Activated CD8-positive, alpha-beta memory T cell treated with anti-CD3 and anti-CD28 coated beads for 1 hour (primary cell): ENCODE data around the gene AIFM3.
"Not testable (repeated sequence)": the region's sequence is repeated elsewhere in the genome, so short reads cannot be mapped to it uniquely, and the experiment has no call there.

Experiments
- DNase-seq, 2 donors: peaks; one replicate each; pipeline ENCODE4 v3.0.0-alpha.2; 2020; ENCODE audit warnings: low read depth in 1 of 2; ENCODE audit errors: extremely low read depth in 1 of 2

Gene AIFM3

GRCh38 chr22:20940186-20940651 lies 26.8 kb upstream of the AIFM3 start:
- no peak for DNase-seq

- DNase-seq: no peak
Measured at GRCh38 chr22:20940904-20941385, 26.1 kb upstream of the AIFM3 start.

GRCh38 chr22:20942203-20942902 lies 24.7 kb upstream of the AIFM3 start:
- DNase-seq: not testable (repeated sequence)

- no peak for DNase-seq
Measured at GRCh38 chr22:20943104-20943933, 23.7 kb upstream of the AIFM3 start.

- DNase-seq: no peak
Measured at GRCh38 chr22:20944042-20944441, 23.0 kb upstream of the AIFM3 start.

GRCh38 chr22:20945578-20945934 lies 21.5 kb upstream of the AIFM3 start:
- no peak for DNase-seq

- DNase-seq: no peak
Measured at GRCh38 chr22:20946080-20946986, 20.7 kb upstream of the AIFM3 start.

- DNase-seq: no peak
Measured at GRCh38 chr22:20946991-20947390, 20.1 kb upstream of the AIFM3 start.

- no peak for DNase-seq
Measured at GRCh38 chr22:20948450-20948849, 18.6 kb upstream of the AIFM3 start.

- DNase-seq: no peak
Measured at GRCh38 chr22:20948989-20949388, 18.1 kb upstream of the AIFM3 start.

- no peak for DNase-seq
Measured at GRCh38 chr22:20949698-20950183, 17.3 kb upstream of the AIFM3 start.

GRCh38 chr22:20951151-20951931 lies 15.7 kb upstream of the AIFM3 start:
- no peak for DNase-seq

GRCh38 chr22:20951932-20952380 lies 15.1 kb upstream of the AIFM3 start:
- DNase-seq: no peak

- no peak for DNase-seq
Measured at GRCh38 chr22:20952544-20953341, 14.3 kb upstream of the AIFM3 start.

- no peak for DNase-seq
Measured at GRCh38 chr22:20953342-20953608, 13.8 kb upstream of the AIFM3 start.

- DNase-seq: no peak
Measured at GRCh38 chr22:20953668-20954500, 13.2 kb upstream of the AIFM3 start.

GRCh38 chr22:20955548-20955947 lies 11.5 kb upstream of the AIFM3 start:
- DNase-seq: no peak

- no peak for DNase-seq
Measured at GRCh38 chr22:20956258-20957101, 10.6 kb upstream of the AIFM3 start.
